GM15510 (cell line): ENCODE measurements around the gene SKA1.

Experiments
- POLR2A ChIP-seq: IDR thresholded peaks from 3 replicates; pipeline ENCODE4 v1.6.1; 2011; ENCODE audit warnings: borderline replicate concordance; ENCODE audit not compliant: insufficient read length; ENCODE audit errors: extremely low read depth

The SKA1 gene, protein sequence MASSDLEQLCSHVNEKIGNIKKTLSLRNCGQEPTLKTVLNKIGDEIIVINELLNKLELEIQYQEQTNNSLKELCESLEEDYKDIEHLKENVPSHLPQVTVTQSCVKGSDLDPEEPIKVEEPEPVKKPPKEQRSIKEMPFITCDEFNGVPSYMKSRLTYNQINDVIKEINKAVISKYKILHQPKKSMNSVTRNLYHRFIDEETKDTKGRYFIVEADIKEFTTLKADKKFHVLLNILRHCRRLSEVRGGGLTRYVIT

DNA sequence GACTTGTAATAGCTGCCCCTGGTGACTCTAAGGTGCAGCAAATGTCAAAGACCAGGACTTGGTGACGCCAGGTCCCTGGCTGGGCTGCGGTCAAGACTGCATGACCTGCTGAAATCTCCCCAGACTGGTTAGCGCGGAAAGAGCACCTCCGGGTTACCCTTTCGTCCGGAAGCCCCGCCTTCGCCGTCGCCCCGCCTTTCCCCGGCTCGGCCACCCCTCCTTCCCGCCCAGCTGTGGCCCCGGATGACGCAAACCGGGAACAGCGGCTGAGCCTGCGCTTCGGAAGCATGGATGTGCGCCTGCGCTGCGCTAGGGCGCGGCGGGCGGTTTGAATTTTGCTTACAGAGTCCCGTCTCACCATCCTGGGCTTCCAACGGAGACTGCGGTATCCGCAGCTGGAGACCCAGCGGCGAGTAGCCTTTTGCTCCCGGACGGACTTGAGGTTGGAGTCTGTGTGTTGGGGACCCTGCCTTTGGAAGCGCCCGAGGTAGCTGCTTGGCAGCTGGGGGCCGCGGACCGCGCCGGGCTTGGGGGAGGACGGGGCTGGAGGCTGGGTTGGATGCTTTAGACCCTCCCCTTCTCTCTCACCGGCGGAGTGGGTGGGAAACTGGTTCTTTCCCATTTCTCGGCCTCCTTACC, at the start of gene SKA1:
TSS of gene SKA1 (plus strand) at position 294 of the 639 bp plus-strand sequence. CDS start 785 bp downstream, outside the sequence.
- peak; percentile 85 for TF ChIP-seq POLR2A

DNA sequence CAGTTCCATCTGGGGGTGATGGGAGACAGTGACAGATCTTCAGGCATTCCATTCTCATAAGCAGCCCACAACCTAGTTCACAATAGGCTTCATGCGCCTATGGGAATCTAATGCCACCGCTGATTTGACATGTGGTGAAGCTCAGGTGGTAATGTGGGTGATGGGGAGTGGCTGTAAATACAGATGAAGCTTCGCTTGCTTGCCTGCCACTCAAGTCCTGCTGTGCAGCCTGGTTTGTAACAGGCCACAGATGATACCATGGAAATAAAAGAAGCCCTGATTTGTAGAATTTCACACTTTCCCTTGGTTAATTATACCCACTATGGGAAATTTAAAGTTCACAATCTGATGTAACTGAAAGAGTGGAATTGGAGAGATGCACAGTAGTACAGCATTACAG, 46.9 kb upstream of the SKA1 start:
- TF ChIP-seq POLR2A: no peak

DNA sequence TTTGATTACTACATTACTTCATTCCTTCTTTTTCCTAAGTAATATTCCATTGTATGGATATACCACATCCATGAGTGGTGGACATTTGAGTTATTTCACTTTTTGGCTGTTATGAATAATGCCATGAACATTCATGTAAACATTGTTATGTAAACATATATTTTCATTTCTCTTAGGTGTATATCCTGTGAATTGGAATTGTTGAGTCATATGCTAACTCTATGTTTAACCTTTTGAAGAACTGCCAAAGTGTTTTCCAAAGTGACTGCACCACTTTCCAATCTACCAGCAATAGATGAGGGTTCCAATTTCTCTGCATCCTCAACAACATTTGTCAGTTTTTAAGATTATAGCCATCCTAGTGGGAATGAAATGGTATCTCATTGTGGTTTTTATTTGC, 44.7 kb upstream of the SKA1 start:
- TF ChIP-seq POLR2A: no peak

DNA sequence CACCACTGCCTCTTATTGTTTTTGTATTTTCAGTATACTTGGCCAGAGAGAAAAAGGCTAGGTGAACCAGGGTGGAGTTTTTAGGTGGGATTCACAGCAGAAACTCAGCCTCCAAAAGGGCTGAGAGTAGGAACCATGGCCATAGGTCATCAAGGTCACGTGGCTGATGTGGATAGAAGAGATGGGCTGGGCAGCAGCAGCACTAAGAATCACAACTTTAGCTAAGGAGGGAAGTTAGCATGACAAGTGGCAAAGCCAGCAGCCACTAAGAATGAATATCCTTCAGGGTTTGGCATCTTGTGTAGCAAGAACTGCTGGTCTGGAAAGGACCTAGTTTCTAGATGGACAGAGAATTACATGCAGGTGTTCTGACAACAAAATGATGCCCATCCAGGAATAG, 43.2 kb upstream of the SKA1 start:
- no peak for TF ChIP-seq POLR2A

DNA sequence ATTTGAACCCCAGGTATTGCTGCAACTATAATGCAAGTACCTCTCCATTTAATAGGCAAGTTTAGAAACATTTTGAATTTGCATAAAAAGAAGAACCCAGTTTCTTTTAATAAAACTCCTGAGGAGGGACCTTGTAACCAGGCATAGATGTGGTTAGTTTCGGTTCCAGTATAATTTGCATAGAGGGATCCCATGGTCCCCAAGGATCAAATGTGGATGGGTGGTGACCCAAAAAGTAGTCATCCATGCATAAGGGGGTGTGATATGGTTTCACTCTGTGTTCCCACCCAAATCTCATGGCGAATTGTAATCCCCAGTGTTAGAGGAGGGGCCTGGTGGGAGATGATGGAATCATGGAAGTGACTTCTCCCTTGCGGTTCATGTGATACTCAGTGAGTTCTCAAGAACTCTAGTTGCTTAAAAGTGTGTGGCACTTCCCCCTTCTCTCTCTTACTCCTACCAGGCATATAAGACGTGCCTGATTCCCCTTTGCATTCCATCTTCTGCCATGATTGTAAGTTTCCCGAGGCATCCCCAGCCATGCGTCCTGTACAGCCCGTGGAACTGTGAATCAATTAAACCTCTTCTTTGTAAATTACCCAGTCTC, 40.2 kb upstream of the SKA1 start:
- no peak for TF ChIP-seq POLR2A

DNA sequence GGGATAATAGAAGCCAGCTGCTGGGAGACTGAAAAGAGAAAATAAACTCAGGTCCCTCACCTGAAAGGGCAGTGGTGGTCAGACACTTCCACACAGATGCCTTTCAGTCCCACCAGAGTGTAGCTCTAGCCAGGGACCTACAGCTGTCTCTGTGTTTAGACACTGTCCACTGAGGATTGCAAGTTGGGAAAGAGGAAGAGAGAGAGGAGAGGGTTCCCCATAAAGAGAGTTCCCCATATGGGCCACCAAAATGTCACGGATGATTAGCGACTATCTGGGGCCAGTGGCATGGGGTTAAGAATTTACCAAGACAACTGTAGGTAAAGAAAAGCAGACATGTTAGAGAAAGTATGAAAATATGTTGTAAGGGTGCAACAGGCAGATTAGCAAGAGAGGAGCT, 36.7 kb upstream of the SKA1 start:
- TF ChIP-seq POLR2A: no peak

DNA sequence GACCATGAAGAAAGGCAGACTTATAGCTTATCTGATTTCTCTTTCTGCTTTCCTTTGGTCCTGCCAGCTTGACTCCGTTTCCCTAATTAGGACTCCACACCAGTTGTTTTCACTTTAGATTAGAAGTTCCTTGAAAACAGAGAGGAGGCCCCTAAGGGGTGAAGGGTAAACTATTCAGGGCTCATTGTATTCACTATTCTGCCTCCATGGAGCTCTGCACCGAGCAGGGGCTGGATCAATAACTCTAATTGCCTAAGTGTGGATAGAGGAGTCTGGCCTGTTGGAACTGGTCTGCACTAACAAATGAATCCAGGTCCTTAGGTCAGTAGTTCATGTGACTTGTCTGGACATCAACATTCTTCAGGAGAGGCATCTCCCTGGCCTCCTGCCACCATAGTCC, 36.1 kb upstream of the SKA1 start:
- TF ChIP-seq POLR2A: no peak

DNA sequence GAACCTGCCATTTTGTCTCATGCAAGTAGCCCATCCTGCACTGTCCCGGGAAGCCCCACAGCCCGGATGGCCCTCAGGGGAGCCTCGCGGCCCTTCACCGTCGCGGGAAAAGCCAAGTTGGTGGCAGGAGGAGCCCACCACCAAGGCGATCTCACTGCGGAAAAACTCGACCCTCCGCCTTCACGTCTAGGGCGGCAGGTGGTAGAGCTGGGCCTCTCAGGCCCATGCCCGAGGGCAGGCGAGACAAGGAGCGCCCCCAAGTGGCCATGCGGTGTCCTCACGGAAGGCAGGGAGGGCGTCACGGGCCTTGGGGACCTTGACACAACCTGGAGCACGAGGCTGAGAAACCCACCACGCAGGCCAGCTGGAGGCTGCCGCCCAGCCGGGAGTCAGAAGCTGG, 34.8 kb upstream of the SKA1 start:
- TF ChIP-seq POLR2A: no peak

DNA sequence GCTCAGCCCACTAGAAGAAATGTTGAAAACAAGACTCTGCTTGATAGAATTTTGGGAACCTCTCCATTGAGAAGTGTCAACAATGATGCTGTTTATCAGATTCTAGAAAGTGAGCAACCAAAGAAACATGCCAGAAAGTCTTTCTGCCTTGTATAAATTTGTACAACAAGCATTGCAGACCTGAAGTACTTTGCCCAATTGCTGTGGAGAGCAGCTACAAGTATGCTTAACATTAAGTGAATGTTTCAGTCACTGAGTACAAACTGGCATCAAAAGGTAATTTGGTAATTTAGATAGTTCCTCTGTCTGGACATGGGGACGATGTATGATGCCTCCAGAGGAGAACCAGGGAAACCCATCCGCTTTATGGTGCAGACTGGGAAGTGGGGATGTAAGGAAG, 33.4 kb upstream of the SKA1 start:
- TF ChIP-seq POLR2A: no peak

DNA sequence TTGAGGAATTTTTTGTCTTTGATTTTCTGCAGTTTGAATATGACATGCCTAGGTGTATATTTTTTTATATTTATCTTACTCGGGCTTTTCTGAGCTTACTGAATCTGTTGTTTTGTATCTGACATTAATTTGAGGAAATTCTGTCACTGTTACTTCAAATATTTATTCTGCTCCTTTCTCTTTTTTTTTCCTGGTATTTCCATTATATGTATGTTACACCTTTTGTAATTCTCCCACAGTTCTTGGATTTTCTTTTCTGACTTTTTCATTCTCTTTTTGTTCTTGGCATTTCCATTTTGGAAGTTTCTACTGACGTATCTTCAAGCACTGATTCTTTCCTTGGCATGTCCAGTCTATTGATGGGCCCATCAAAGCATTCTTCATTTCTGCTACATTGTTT, 24.1 kb upstream of the SKA1 start:
- TF ChIP-seq POLR2A: no peak

DNA sequence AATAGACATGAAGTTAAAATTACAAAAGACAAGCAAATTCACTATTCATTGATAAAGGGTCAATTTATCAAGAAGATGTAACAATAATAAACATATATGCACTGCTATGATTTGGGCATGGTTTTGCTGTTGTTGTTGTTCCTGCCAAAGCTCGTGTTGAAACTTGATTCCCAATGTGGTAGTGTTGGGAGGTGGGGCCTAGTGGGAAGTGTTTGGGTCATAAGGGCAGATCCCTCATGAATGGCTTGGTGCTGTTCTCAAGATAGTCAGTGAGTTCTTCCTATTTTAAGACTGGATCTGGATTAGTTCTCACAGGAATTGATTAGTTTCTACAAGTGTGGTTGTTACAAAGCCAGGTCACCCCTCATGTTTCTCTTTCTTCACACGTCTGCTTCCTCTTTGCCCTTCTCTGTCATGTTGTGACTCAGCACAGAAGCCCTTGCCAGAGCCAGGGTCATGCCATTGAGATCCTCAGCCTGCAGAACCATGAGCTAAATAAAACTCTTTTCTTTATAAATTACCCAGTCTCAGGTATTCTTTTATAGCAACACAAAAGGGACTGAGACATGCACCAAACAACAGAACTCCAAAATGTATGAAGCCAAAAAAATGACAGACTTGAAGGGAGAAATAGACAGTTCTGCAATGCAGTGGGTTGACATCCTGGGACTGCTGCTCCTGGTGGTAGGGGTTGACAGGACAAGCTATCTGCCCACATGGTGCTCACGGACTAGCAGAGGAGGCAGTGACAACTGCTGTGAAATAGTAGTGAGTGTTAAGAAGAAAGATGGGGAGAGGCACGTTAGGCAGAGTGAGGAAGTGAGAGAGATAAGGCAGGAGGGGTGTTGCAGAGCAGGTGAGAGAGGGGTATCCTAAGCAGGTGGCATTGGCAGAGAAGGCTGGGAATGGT, 18.6 kb upstream of the SKA1 start:
- TF ChIP-seq POLR2A: no peak

DNA sequence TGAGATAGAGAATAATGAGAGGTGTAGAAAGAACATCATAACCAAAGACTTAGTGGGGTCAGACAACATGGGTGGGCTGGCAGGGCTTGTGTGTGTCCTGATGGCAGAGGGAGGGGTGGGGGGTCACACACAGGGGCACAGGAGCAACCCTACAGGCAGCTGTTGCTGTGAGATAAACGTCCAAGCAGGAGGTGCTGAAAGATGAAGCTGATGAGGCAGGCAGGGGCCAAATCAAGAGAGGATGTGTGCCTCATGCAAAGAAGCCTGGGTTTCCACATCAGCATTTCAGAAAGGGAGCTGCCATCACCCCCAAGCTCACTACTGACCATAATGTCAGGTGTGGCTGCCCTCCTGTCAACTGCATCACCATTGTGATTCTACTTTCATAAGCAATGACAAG, 16.0 kb upstream of the SKA1 start:
- no peak for TF ChIP-seq POLR2A

DNA sequence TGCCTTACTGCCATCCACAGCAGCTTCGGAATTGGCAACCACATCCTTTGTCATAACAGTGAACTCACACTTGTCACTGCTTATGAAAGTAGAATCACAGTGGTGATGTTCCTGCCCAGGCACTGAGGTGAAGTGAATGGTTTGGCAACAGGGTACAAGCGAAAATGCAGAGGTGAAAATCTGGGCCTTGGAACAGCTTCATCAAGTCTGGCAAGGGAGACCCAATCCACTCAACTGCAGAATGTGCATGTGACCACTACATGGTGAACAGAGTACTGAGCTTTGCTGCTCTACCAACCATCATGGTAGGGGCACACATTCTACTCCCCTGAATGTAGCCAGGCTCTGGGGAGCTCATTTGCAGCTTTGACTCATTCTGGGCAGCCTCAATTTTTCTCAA, 15.0 kb upstream of the SKA1 start:
- TF ChIP-seq POLR2A: no peak

DNA sequence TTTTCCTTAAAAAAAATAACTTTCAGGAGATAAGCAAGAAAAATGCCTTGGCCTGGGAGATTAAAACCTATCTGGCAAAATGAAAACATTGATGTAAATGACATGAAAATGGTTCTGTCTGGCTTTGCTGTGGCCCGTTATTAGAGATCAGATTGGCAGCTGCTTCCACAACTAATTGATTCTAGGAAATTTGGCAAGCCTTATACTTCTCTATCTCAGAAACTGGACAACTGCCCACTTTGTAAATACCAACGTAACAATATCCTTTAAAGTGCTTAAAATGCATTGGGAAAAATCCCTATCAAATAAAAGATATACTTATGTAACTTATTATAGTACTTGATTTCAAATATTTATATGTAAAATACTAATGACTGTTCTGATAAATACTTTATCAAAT, 14.2 kb upstream of the SKA1 start:
- no peak for TF ChIP-seq POLR2A

DNA sequence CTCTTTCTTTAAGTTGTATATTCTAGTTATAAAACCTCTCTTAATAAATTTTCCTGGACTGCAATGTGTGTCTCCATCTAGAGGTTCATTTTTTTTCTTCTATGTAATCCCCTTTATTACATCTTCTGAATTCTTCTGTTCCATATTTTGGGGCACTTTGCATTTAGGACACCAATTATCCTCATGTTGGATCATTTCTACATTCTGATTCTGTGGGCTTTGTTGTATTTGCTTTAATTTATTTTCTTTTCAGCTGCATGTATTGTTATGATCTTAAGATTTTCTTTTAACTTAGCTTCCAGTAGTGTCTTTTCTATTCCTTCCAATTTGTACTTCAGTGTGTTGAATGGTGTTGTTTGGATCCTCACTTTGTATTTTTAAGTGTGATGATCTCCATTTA, 5.2 kb upstream of the SKA1 start:
- TF ChIP-seq POLR2A: no peak
